GM18526 (cell line): ENCODE measurements around the gene DOHH.

ENCODE experiments used
- POLR2A ChIP-seq: IDR thresholded peaks from 3 replicates; pipeline ENCODE4 v1.6.1; 2011; ENCODE audit not compliant: insufficient read length; ENCODE audit errors: extremely low read depth

DOHH gene

GRCh38 chr19:3454656-3455392, 45.6 kb downstream of the DOHH start:
- TF ChIP-seq POLR2A, result no peak

- TF ChIP-seq POLR2A, result no peak
These were observed 46.6 kb downstream of the DOHH start for GRCh38 chr19:3453840-3454239.

- TF ChIP-seq POLR2A, result no peak
These were observed 48.1 kb downstream of the DOHH start for GRCh38 chr19:3452171-3452941.

- no peak for TF ChIP-seq POLR2A
These were observed 49.0 kb downstream of the DOHH start for GRCh38 chr19:3451451-3451866.

GRCh38 chr19:3450796-3451411, 49.6 kb downstream of the DOHH start:
- TF ChIP-seq POLR2A, result no peak

GRCh38 chr19:3448616-3449334, 51.7 kb downstream of the DOHH start:
- TF ChIP-seq POLR2A, result no peak

- no peak for TF ChIP-seq POLR2A
These were observed 55.7 kb downstream of the DOHH start for GRCh38 chr19:3444695-3445234.

GRCh38 chr19:3443840-3444694, 56.4 kb downstream of the DOHH start:
- TF ChIP-seq POLR2A, result no peak

- no peak for TF ChIP-seq POLR2A
These were observed 57.9 kb downstream of the DOHH start for GRCh38 chr19:3442487-3443071.

GRCh38 chr19:3441986-3442329, 58.5 kb downstream of the DOHH start:
- no peak for TF ChIP-seq POLR2A

GRCh38 chr19:3441089-3441985, 59.1 kb downstream of the DOHH start:
- no peak for TF ChIP-seq POLR2A
